HepG2 (cell line): Measurements from ENCODE around the gene DYTN. TPM values are rescaled to one million over a fixed set of nuclear protein-coding genes. Genes with fewer than 3 reads are reported as not detected.

Experiments
- ATAC-seq: fragments of 200-7000 bp; cut with Tn5 transposase; 3 replicates; pipeline ENCODE4 v1.9.1; 2020; ENCODE audit warnings: mild to moderate bottlenecking, moderate library complexity
- BruUV-seq: library from RNA; stranded (reverse); fragments of 400-500 nt; replicated peaks from 2 replicates; lab custom pipeline; 2021; lab: Mats Ljungman, UMichigan
- CTCF ChIA-PET: fragments of 300-600 bp; formaldehyde crosslinking; extraction: SDS; loops from one replicate; lab custom pipeline; 2021; ENCODE audit warnings: low total read pairs, inconsistent platforms, low intra/inter-chr PET ratio; lab: Yijun Ruan, JAX
- POLR2A ChIA-PET: fragments of 350-600 bp; sonication (Branson Sonifier 250); formaldehyde crosslinking; loops from one replicate; lab custom pipeline; 2020; ENCODE audit warnings: antibody characterized with exemption, inconsistent platforms; lab: Yijun Ruan, JAX
- DNase-seq: peaks from one replicate; pipeline ENCODE4 v3.0.0-alpha.2; 2015; ENCODE audit warnings: low spot score
- FAIRE-seq: peaks from 3 replicates; lab custom pipeline; 2011; peaks lifted over from hg19 to GRCh38; lab: Jason Lieb, UNC
- H2AFZ ChIP-seq: one replicate; pipeline ENCODE4 v1.6.1; 2011; ENCODE audit warnings: low read length, inconsistent platforms
- H3K27ac ChIP-seq: fragments of 300-600 bp; 3 replicates; pipeline ENCODE4 v1.8.0; 2011; ENCODE audit warnings: mixed run types, mild to moderate bottlenecking, mixed read lengths, low read length, inconsistent platforms; ENCODE audit not compliant: insufficient read depth; ENCODE audit errors: extremely low read length
- H3K27me3 ChIP-seq, 2 experiments: fragments of 200-600 bp in 1 of 2; 2 replicates in 1 of 2; 3 replicates in 1 of 2; pipeline versions ENCODE4 v1.6.0 to v1.8.0; 2011; ENCODE audit warnings: low read length in 2 of 2, mild to moderate bottlenecking in 2 of 2, moderate library complexity in 2 of 2, inconsistent platforms in 1 of 2; ENCODE audit not compliant: insufficient read depth in 2 of 2, control insufficient read depth in 1 of 2
- H3K36me3 ChIP-seq, 2 experiments: fragments of 200-600 bp in 1 of 2; replicated peaks in 1 of 2; 2 replicates in 1 of 2; 3 replicates in 1 of 2; pipeline versions ENCODE4 v1.5.1 to v1.8.0; 2011; ENCODE audit warnings: low read length in 2 of 2, inconsistent platforms in 1 of 2; ENCODE audit not compliant: insufficient read depth in 2 of 2, control insufficient read depth in 1 of 2
- H3K4me1 ChIP-seq: 2 replicates; pipeline ENCODE4 v1.5.1; 2012; ENCODE audit warnings: low read length, inconsistent platforms; ENCODE audit not compliant: insufficient read depth
- H3K4me2 ChIP-seq: 2 replicates; pipeline ENCODE4 v1.6.0; 2011; ENCODE audit warnings: low read depth, low read length, inconsistent platforms
- H3K4me3 ChIP-seq, 3 experiments: fragments of 200-600 bp in 1 of 3; sonication (generic), shearing (Covaris generic) in 1 of 3; replicated peaks in 1 of 3; 2 replicates each; pipeline ENCODE4 v1.5.1; 2011 to 2016; ENCODE audit warnings: low read length in 3 of 3, inconsistent platforms in 2 of 3, low read depth in 2 of 3, mild to moderate bottlenecking in 2 of 3, control low read depth in 1 of 3, mixed read lengths in 1 of 3; ENCODE audit not compliant: insufficient read depth in 1 of 3
- H3K79me2 ChIP-seq: one replicate; pipeline ENCODE4 v1.6.1; 2011; ENCODE audit warnings: low read length, inconsistent platforms; ENCODE audit not compliant: insufficient read depth
- H3K9ac ChIP-seq: 2 replicates; pipeline ENCODE4 v1.6.0; 2011; ENCODE audit warnings: mild to moderate bottlenecking, low read depth, low read length, inconsistent platforms; ENCODE audit not compliant: insufficient read depth
- H3K9me3 ChIP-seq: 2 replicates; pipeline ENCODE4 v1.5.1; 2012; ENCODE audit warnings: mild to moderate bottlenecking, low read length
- H4K20me1 ChIP-seq: 2 replicates; pipeline ENCODE4 v1.6.0; 2011; ENCODE audit warnings: inconsistent platforms, mild to moderate bottlenecking, low read length, moderate library complexity; ENCODE audit not compliant: insufficient read depth
- HMGA1 ChIP-seq: sonication (generic); formaldehyde crosslinking; conservative IDR thresholded peaks from 2 replicates; pipeline ENCODE4 v1.4.0; 2020; ENCODE audit warnings: missing genetic modification reagents
- MLLT10 ChIP-seq: sonication (generic); formaldehyde crosslinking; IDR thresholded peaks from 2 replicates; pipeline ENCODE4 v1.4.0; 2020; ENCODE audit warnings: missing genetic modification reagents
- SCMH1 ChIP-seq: sonication (generic); formaldehyde crosslinking; IDR thresholded peaks from 2 replicates; pipeline ENCODE4 v1.9.0; 2021; ENCODE audit warnings: missing genetic modification reagents, mild to moderate bottlenecking, borderline replicate concordance
- THAP11 ChIP-seq: IDR thresholded peaks from 2 replicates; pipeline ENCODE4 v1.6.1; 2016; ENCODE audit warnings: missing biosample characterization, missing genetic modification reagents
- U2AF2 ChIP-seq: fragments of 200-400 bp; formaldehyde crosslinking; IDR thresholded peaks from 2 replicates; pipeline ENCODE4 v1.6.1; 2017; ENCODE audit warnings: low read depth, mild to moderate bottlenecking, low read length
- ZKSCAN8 ChIP-seq: IDR thresholded peaks from 2 replicates; pipeline ENCODE4 v1.6.1; 2016; ENCODE audit warnings: borderline replicate concordance, missing genetic modification reagents, missing compliant biosample characterization
- ZNF768 ChIP-seq: sonication (generic); formaldehyde crosslinking; IDR thresholded peaks from 2 replicates; pipeline ENCODE4 v1.4.0; 2020; ENCODE audit warnings: missing genetic modification reagents
- ZSCAN30 ChIP-seq: sonication (generic); formaldehyde crosslinking; IDR thresholded peaks from 2 replicates; pipeline ENCODE4 v1.5.0; 2020; ENCODE audit warnings: mild to moderate bottlenecking, missing genetic modification reagents
- WGBS: methylation state at CpG from one replicate; pipeline ENCODE4 v1.1.6; 2017; ENCODE audit warnings: low lambda C conversion rate; 5-methylcytosine and 5-hydroxymethylcytosine counted together
- in situ Hi-C: cut with HindIII; loops from 2 replicates; pipeline ENCODE4 v1.10.0; 2017; ENCODE audit warnings: low pct_unique_long_range_greater_than_20kb; ENCODE audit not compliant: extremely low pct_ligation_motif_present
- intact Hi-C: fragments of 100-400 bp; cut with micrococcal nuclease; formaldehyde crosslinking; loops from one replicate; pipeline ENCODE4 v1.10.0; 2022; ENCODE audit not compliant: unreplicated experiment
- polyA plus RNA-seq, 8 experiments: library from polyadenylated mRNA; depleted of rRNA in 3 of 8; stranded (reverse) in 7 of 8; unstranded in 1 of 8; fragments of >200 nt; fragmentation: Illumina TruSeq in 4 of 8; extraction: Trizol in 4 of 8; gene quantifications; 2 replicates each; pipeline versions ENCODE4 v1.2.1 to v1.2.3, GENCODE V29; 2011 to 2016; ENCODE audit warnings: low read depth in 4 of 8, missing spikeins in 1 of 8, mixed read lengths in 1 of 8; ENCODE audit not compliant: insufficient read depth in 1 of 8
- total RNA-seq, 5 experiments: library from RNA; depleted of rRNA; stranded (reverse); fragments of >200 nt; fragmentation: Illumina TruSeq; extraction: Trizol; gene quantifications; 2 replicates each; pipeline ENCODE4 v1.2.3, GENCODE V29; 2016; ENCODE audit warnings: low read depth in 1 of 5
- TF ChIP-seq, protein P1 (sequence below), 2 experiments: sonication (generic) in 1 of 2; formaldehyde crosslinking in 1 of 2; IDR thresholded peaks; 2 replicates each; pipeline versions ENCODE4 v1.4.0 to v1.6.1; 2018 to 2020; ENCODE audit warnings: missing genetic modification reagents in 2 of 2, borderline replicate concordance in 1 of 2, low read depth in 1 of 2, mild to moderate bottlenecking in 1 of 2, missing biosample characterization in 1 of 2
- TF ChIP-seq, protein P2 (sequence below): IDR thresholded peaks from 2 replicates; pipeline ENCODE4 v1.6.1; 2012; ENCODE audit warnings: inconsistent platforms

Gene DYTN
- total and polyA plus RNA-seq, 2 of the 13 experiments (the other 11 are each of a cell fraction or from before 2014, with no cell fraction given), result not detected

DNA sequence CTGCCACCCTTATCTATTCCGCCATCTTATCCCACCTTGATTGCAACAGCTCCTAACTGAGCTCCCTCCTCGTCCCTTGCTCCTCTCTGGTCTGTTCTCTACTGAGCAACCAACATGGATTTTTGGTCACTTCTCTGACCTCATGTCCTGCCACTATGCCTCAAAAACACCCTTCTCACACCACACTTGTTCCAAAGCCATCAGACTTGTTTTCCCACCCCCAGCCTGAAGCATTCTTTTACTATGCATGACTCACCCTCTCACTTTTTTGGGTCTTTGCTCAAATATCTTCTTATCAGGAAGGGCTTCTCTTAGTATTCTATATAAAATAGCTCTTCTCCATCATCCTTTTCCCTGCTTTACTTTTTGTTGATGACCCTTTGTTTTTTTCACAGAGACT lies 78.6 kb downstream of the DYTN start:
- ChIA-PET POLR2A (no interaction called here), CTCF (no interaction called here)
- Histone ChIP-seq H3K4me2 (no peak overlapping the region), H2AFZ (no peak overlapping the region), H3K27me3 (no peaks in the 10 kb centered on the region), H3K9ac (no peak overlapping the region), H3K4me1 (no peaks in the 10 kb centered on the region), H3K27ac (no peak overlapping the region), H3K79me2 (no peaks in the 10 kb centered on the region), H3K9me3 (no peaks in the 10 kb centered on the region), H3K36me3 (no peaks in the 10 kb centered on the region), H4K20me1 (no peaks in the 10 kb centered on the region), H3K4me3 (no peak overlapping the region)
- no peak for ATAC-seq
- intact Hi-C loops (no loop called here), in situ Hi-C loops (no loop called here)
- FAIRE-seq, result no peak
- DNase-seq, result no peak
- TF ChIP-seq MLLT10 (CRISPR knock-in tag) (no peak), U2AF2 (no peak), ZNF768 (CRISPR knock-in tag) (no peak), SCMH1 (CRISPR knock-in tag) (no peak), ZSCAN30 (CRISPR knock-in tag) (no peak), ZKSCAN8 (CRISPR knock-in tag) (no peak), HMGA1 (CRISPR knock-in tag) (no peak), THAP11 (no peak)
- TF ChIP-seq, protein P1, sequence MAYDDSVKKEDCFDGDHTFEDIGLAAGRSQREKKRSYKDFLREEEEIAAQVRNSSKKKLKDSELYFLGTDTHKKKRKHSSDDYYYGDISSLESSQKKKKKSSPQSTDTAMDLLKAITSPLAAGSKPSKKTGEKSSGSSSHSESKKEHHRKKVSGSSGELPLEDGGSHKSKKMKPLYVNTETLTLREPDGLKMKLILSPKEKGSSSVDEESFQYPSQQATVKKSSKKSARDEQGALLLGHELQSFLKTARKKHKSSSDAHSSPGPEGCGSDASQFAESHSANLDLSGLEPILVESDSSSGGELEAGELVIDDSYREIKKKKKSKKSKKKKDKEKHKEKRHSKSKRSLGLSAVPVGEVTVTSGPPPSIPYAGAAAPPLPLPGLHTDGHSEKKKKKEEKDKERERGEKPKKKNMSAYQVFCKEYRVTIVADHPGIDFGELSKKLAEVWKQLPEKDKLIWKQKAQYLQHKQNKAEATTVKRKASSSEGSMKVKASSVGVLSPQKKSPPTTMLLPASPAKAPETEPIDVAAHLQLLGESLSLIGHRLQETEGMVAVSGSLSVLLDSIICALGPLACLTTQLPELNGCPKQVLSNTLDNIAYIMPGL (CRISPR knock-in tag; IDR thresholded peaks at IDR 0.05; ENCODE audit: borderline replicate concordance in 1 of 2, low read depth in 1 of 2), result no peak
- TF ChIP-seq, protein P2, sequence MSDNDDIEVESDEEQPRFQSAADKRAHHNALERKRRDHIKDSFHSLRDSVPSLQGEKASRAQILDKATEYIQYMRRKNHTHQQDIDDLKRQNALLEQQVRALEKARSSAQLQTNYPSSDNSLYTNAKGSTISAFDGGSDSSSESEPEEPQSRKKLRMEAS, result no peak
- 0% methylated on average over 2 of the region's 2 CpGs for WGBS
- BruUV-seq, result no TSS peak
